Measurements from ENCODE around the gene PDE10A. TPM values are rescaled to one million over a fixed set of nuclear protein-coding genes. Genes with fewer than 3 reads are reported as not detected.

The PDE10A gene
- total RNA-seq, 2 experiments from 2014 or later: not detected

- H3K4me1 Mint-ChIP-seq (ENCODE audit: low read depth): no peaks in the 10 kb centered on the region
- no peaks in the 10 kb centered on the region for H3K9me3 Mint-ChIP-seq
- ChIA-PET POLR2A (no interaction called here), CTCF (no interaction called here)
- intact Hi-C loops (cut with micrococcal nuclease): no loop called here
- no peak for ATAC-seq
- peaks cover 16% of the 10 kb centered on the region for H3K27me3 Mint-ChIP-seq
- DNase-seq: no peak
- no peak overlapping the region for H3K4me3 Mint-ChIP-seq
- H3K36me3 Mint-ChIP-seq (ENCODE audit: low read depth): no peaks in the 10 kb centered on the region
- no peak overlapping the region for H3K27ac Mint-ChIP-seq
- no peak for TF ChIP-seq CTCF (IDR thresholded peaks at IDR 0.05)
Observed at GRCh38 chr6:165637586-165637985, 25.5 kb downstream of the PDE10A start.

DNA sequence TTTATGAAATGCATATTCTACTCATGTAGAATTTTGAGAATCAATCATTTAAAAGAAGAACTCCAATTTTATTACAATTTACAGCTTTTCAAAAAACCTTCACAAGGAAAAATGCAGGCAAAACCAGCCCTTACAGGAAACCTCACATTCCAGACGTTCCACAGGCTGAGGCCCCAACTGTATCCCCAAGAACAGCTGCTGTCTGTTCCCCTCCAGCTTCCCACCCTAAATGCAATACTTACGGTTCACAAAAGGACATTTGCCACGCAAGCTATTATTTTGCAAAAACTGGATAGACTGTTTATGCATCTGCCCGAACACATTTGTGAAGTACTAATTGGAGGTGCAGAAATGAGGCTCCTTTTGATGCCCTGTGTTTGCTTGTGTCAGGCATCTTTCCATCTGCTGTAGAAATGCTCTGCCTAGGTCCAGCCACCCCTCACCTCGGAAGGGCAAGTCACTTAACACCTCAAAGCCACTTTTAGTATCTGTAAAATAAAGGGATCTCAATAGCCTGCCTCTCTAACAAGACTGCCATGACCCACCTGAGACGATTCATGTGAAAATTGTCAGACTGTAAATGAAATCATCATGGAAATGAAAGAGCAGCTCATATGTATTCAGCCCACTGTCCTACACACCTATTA is 26.5 kb downstream of the PDE10A start:
- no peak for TF ChIP-seq CTCF (IDR thresholded peaks at IDR 0.05)
- H3K36me3 Mint-ChIP-seq (ENCODE audit: low read depth): no peaks in the 10 kb centered on the region
- peaks cover 3% of the 10 kb centered on the region for H3K4me1 Mint-ChIP-seq (ENCODE audit: low read depth)
- CTCF ChIA-PET: no interaction called here
- peaks cover 16% of the 10 kb centered on the region for H3K27me3 Mint-ChIP-seq
- intact Hi-C loops (cut with micrococcal nuclease): no loop called here
- H3K4me3 Mint-ChIP-seq: no peak overlapping the region
- ATAC-seq: no peak
- no peak for DNase-seq
- H3K9me3 Mint-ChIP-seq: no peaks in the 10 kb centered on the region
- no peak overlapping the region for H3K27ac Mint-ChIP-seq
- POLR2A ChIA-PET: no interaction called here

GRCh38 chr6:165635965-165636364 is 27.1 kb downstream of the PDE10A start:
- ChIA-PET POLR2A (no interaction called here), CTCF (no interaction called here)
- no peak for TF ChIP-seq CTCF (IDR thresholded peaks at IDR 0.05)
- no peak for ATAC-seq
- no peaks in the 10 kb centered on the region for H3K36me3 Mint-ChIP-seq (ENCODE audit: low read depth)
- no peak overlapping the region for H3K27ac Mint-ChIP-seq
- H3K27me3 Mint-ChIP-seq: peaks cover 16% of the 10 kb centered on the region
- no peak overlapping the region for H3K4me3 Mint-ChIP-seq
- no peak for DNase-seq
- intact Hi-C loops (cut with micrococcal nuclease): no loop called here
- no peaks in the 10 kb centered on the region for H3K9me3 Mint-ChIP-seq
- H3K4me1 Mint-ChIP-seq (ENCODE audit: low read depth): peaks cover 3% of the 10 kb centered on the region

DNA sequence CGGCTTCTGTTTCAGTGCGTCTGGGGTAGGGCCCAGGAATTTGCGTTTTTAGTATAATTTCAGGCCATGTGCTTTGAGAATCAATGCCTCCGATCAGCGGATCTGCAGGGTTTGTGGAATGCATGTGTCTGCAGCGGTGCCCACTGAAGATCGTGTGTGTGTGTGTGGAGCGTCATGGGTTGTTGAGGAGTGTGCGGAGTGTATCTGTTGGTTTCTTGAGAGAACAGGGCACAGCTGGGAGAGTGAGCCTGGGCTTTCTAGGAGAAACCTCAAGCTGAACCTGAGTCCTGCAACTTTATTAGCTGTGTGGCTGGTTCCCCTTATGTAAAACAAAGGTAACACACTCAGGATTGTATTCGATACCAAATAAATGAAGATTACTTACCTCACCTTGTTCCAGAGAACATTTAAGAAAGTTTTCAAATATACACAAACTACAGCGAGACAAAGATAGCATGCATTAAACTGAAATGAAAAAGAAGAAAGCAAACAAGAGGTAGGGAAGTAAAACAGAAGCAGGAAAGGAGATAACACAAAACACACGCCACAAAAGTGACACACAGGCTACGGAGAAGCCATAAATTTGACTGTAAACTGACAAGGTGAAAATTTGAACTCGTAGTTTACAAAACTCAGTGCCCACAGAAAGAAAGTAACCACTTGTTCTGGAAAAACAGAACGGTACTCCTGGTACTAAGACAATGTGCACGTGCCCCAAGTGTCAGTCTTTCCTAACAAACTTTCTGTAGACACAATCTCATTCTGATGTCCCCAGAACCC is 28.8 kb downstream of the PDE10A start:
- H3K27ac Mint-ChIP-seq: no peak overlapping the region
- intact Hi-C loops (cut with micrococcal nuclease): no loop called here
- H3K4me3 Mint-ChIP-seq: no peak overlapping the region
- no peak for TF ChIP-seq CTCF (IDR thresholded peaks at IDR 0.05)
- H3K4me1 Mint-ChIP-seq (ENCODE audit: low read depth): peaks cover 3% of the 10 kb centered on the region
- no peaks in the 10 kb centered on the region for H3K36me3 Mint-ChIP-seq (ENCODE audit: low read depth)
- peaks cover 16% of the 10 kb centered on the region for H3K27me3 Mint-ChIP-seq
- ChIA-PET CTCF (no interaction called here), POLR2A (no interaction called here)
- no peaks in the 10 kb centered on the region for H3K9me3 Mint-ChIP-seq
- ATAC-seq (no peak), DNase-seq (no peak)

GRCh38 chr6:165632194-165632593 is 30.8 kb downstream of the PDE10A start:
- CTCF ChIA-PET: no interaction called here
- Mint-ChIP-seq H3K4me3 (no peak overlapping the region), H3K36me3 (ENCODE audit: low read depth) (no peaks in the 10 kb centered on the region), H3K4me1 (ENCODE audit: low read depth) (peaks cover 3% of the 10 kb centered on the region), H3K9me3 (no peaks in the 10 kb centered on the region), H3K27ac (no peak overlapping the region), H3K27me3 (peaks cover 12% of the 10 kb centered on the region)
- no peak for TF ChIP-seq CTCF (IDR thresholded peaks at IDR 0.05)
- ATAC-seq (no peak), DNase-seq (peak; percentile 19)
- POLR2A ChIA-PET: no interaction called here
- intact Hi-C loops (cut with micrococcal nuclease): no loop called here

All from activated CD8-positive, alpha-beta T cell treated with anti-CD3 and anti-CD28 coated beads for 36 hours (primary cell).